ENCODE measurements around the gene BRD1. TPM values are rescaled to one million over a fixed set of nuclear protein-coding genes. Genes with fewer than 3 reads are reported as not detected.

BRD1 gene
- total RNA-seq, 2 experiments from 2014 or later, result 22.7 to 23.2 TPM

GRCh38 chr22:49738566-49738965 lies 89.1 kb downstream of the BRD1 start:
- Mint-ChIP-seq H3K27ac (no peak overlapping the region), H3K36me3 (no peaks in the 10 kb centered on the region), H3K4me1 (peaks cover 4% of the 10 kb centered on the region), H3K9me3 (peaks cover 13% of the 10 kb centered on the region), H3K4me3 (no peak overlapping the region), H3K27me3 (peaks cover 37% of the 10 kb centered on the region)
- DNase-seq, result no peak

GRCh38 chr22:49738006-49738405 lies 89.7 kb downstream of the BRD1 start:
- Mint-ChIP-seq H3K4me1 (peaks cover 9% of the 10 kb centered on the region), H3K27me3 (peaks cover 42% of the 10 kb centered on the region), H3K4me3 (no peak overlapping the region), H3K36me3 (no peaks in the 10 kb centered on the region), H3K9me3 (peaks cover 8% of the 10 kb centered on the region), H3K27ac (no peak overlapping the region)
- DNase-seq, result no peak

- H3K9me3 Mint-ChIP-seq, result peaks cover 6% of the 10 kb centered on the region
- H3K36me3 Mint-ChIP-seq, result no peaks in the 10 kb centered on the region
- H3K27ac Mint-ChIP-seq, result no peak overlapping the region
- H3K4me1 Mint-ChIP-seq, result peaks cover 10% of the 10 kb centered on the region
- no peak overlapping the region for H3K4me3 Mint-ChIP-seq
- no peak for DNase-seq
- peaks cover 43% of the 10 kb centered on the region for H3K27me3 Mint-ChIP-seq
Measured at GRCh38 chr22:49737101-49737551, 90.5 kb downstream of the BRD1 start.

GRCh38 chr22:49736538-49736937 lies 91.1 kb downstream of the BRD1 start:
- Mint-ChIP-seq H3K4me3 (no peak overlapping the region), H3K36me3 (no peaks in the 10 kb centered on the region), H3K9me3 (peaks cover 6% of the 10 kb centered on the region), H3K27ac (no peak overlapping the region), H3K4me1 (peaks cover 10% of the 10 kb centered on the region), H3K27me3 (peaks cover 46% of the 10 kb centered on the region)
- no peak for DNase-seq

- Mint-ChIP-seq H3K36me3 (no peaks in the 10 kb centered on the region), H3K4me1 (peaks cover 10% of the 10 kb centered on the region), H3K9me3 (peaks cover 6% of the 10 kb centered on the region), H3K27me3 (peaks cover 50% of the 10 kb centered on the region), H3K4me3 (no peak overlapping the region), H3K27ac (no peak overlapping the region)
- no peak for DNase-seq
Measured at GRCh38 chr22:49735901-49736421, 91.7 kb downstream of the BRD1 start.

GRCh38 chr22:49735411-49735900 lies 92.2 kb downstream of the BRD1 start:
- H3K36me3 Mint-ChIP-seq, result no peaks in the 10 kb centered on the region
- DNase-seq, result no peak
- peaks cover 54% of the 10 kb centered on the region for H3K27me3 Mint-ChIP-seq
- no peak overlapping the region for H3K27ac Mint-ChIP-seq
- H3K9me3 Mint-ChIP-seq, result peaks cover 6% of the 10 kb centered on the region
- H3K4me3 Mint-ChIP-seq, result no peak overlapping the region
- H3K4me1 Mint-ChIP-seq, result peaks cover 10% of the 10 kb centered on the region

- Mint-ChIP-seq H3K27ac (no peak overlapping the region), H3K4me3 (no peak overlapping the region), H3K4me1 (peaks cover 10% of the 10 kb centered on the region), H3K9me3 (peaks cover 5% of the 10 kb centered on the region), H3K27me3 (peaks cover 56% of the 10 kb centered on the region), H3K36me3 (no peaks in the 10 kb centered on the region)
- no peak for DNase-seq
Measured at GRCh38 chr22:49734882-49735281, 92.8 kb downstream of the BRD1 start.

- no peaks in the 10 kb centered on the region for H3K9me3 Mint-ChIP-seq
- H3K36me3 Mint-ChIP-seq, result no peaks in the 10 kb centered on the region
- peaks cover 10% of the 10 kb centered on the region for H3K4me1 Mint-ChIP-seq
- no peak overlapping the region for H3K27ac Mint-ChIP-seq
- DNase-seq, result no peak
- peaks cover 52% of the 10 kb centered on the region for H3K27me3 Mint-ChIP-seq
- H3K4me3 Mint-ChIP-seq, result no peak overlapping the region
Measured at GRCh38 chr22:49734390-49734789, 93.3 kb downstream of the BRD1 start.

GRCh38 chr22:49733631-49734030 lies 94.0 kb downstream of the BRD1 start:
- no peaks in the 10 kb centered on the region for H3K36me3 Mint-ChIP-seq
- peaks cover 57% of the 10 kb centered on the region for H3K27me3 Mint-ChIP-seq
- H3K9me3 Mint-ChIP-seq, result no peaks in the 10 kb centered on the region
- no peak overlapping the region for H3K4me3 Mint-ChIP-seq
- H3K27ac Mint-ChIP-seq, result no peak overlapping the region
- no peak for DNase-seq
- H3K4me1 Mint-ChIP-seq, result peaks cover 10% of the 10 kb centered on the region

GRCh38 chr22:49730656-49731055 lies 97.0 kb downstream of the BRD1 start:
- peaks cover 19% of the 10 kb centered on the region for H3K4me1 Mint-ChIP-seq
- peaks cover 62% of the 10 kb centered on the region for H3K27me3 Mint-ChIP-seq
- no peaks in the 10 kb centered on the region for H3K9me3 Mint-ChIP-seq
- no peak overlapping the region for H3K4me3 Mint-ChIP-seq
- no peak for DNase-seq
- H3K27ac Mint-ChIP-seq, result no peak overlapping the region
- H3K36me3 Mint-ChIP-seq, result no peaks in the 10 kb centered on the region

GRCh38 chr22:49728570-49729271 lies 99.0 kb downstream of the BRD1 start:
- Mint-ChIP-seq H3K4me1 (peaks cover 19% of the 10 kb centered on the region), H3K27ac (no peak overlapping the region), H3K36me3 (no peaks in the 10 kb centered on the region), H3K4me3 (no peak overlapping the region), H3K9me3 (no peaks in the 10 kb centered on the region), H3K27me3 (peaks cover 57% of the 10 kb centered on the region)
- DNase-seq, result no peak

GRCh38 chr22:49727881-49728569 lies 99.6 kb downstream of the BRD1 start:
- Mint-ChIP-seq H3K4me1 (peaks cover 12% of the 10 kb centered on the region), H3K27ac (no peak overlapping the region), H3K9me3 (no peaks in the 10 kb centered on the region), H3K4me3 (peak overlapping the region; percentile 10), H3K27me3 (peaks cover 51% of the 10 kb centered on the region), H3K36me3 (no peaks in the 10 kb centered on the region)
- DNase-seq, result no peak

GRCh38 chr22:49727191-49727880 lies 100.3 kb downstream of the BRD1 start:
- H3K4me1 Mint-ChIP-seq, result peaks cover 11% of the 10 kb centered on the region
- no peak for DNase-seq
- no peaks in the 10 kb centered on the region for H3K36me3 Mint-ChIP-seq
- no peak overlapping the region for H3K27ac Mint-ChIP-seq
- H3K9me3 Mint-ChIP-seq, result no peaks in the 10 kb centered on the region
- H3K27me3 Mint-ChIP-seq, result peaks cover 44% of the 10 kb centered on the region
- no peak overlapping the region for H3K4me3 Mint-ChIP-seq

GRCh38 chr22:49726701-49727101 lies 101.0 kb downstream of the BRD1 start:
- Mint-ChIP-seq H3K36me3 (no peaks in the 10 kb centered on the region), H3K9me3 (no peaks in the 10 kb centered on the region), H3K27me3 (peaks cover 38% of the 10 kb centered on the region), H3K4me3 (no peak overlapping the region), H3K27ac (no peak overlapping the region), H3K4me1 (peaks cover 11% of the 10 kb centered on the region)
- DNase-seq, result no peak

Measured in activated naive CD8-positive, alpha-beta T cell treated with anti-CD3 and anti-CD28 coated beads for 36 hours (primary cell).